T-helper 1 cell treated with Interleukin-12 subunit alpha and Interleukin-12 subunit beta and Interleukin-4 antibody, amounts not matched to agents 30 μg/mL and 1 μg/mL, for 36 hours (primary cell): ENCODE measurements around the gene SCARF2.

Experiments
- H3K27ac Mint-ChIP-seq: one replicate; pipeline ENCODE4 v1.8.0; 2021; ENCODE audit warnings: mild to moderate bottlenecking, mixed read lengths
- H3K27me3 Mint-ChIP-seq: one replicate; pipeline ENCODE4 v1.8.0; 2021; ENCODE audit warnings: low read depth, mixed read lengths
- H3K36me3 Mint-ChIP-seq: one replicate; pipeline ENCODE4 v1.8.0; 2021; ENCODE audit warnings: low read depth, mixed read lengths
- H3K4me1 Mint-ChIP-seq: one replicate; pipeline ENCODE4 v1.8.0; 2021; ENCODE audit warnings: low read depth, mixed read lengths
- H3K4me3 Mint-ChIP-seq: one replicate; pipeline ENCODE4 v1.8.0; 2021; ENCODE audit warnings: mild to moderate bottlenecking, moderate library complexity, mixed read lengths
- H3K9me3 Mint-ChIP-seq: one replicate; pipeline ENCODE4 v1.8.0; 2021; ENCODE audit warnings: mixed read lengths

SCARF2 gene

DNA sequence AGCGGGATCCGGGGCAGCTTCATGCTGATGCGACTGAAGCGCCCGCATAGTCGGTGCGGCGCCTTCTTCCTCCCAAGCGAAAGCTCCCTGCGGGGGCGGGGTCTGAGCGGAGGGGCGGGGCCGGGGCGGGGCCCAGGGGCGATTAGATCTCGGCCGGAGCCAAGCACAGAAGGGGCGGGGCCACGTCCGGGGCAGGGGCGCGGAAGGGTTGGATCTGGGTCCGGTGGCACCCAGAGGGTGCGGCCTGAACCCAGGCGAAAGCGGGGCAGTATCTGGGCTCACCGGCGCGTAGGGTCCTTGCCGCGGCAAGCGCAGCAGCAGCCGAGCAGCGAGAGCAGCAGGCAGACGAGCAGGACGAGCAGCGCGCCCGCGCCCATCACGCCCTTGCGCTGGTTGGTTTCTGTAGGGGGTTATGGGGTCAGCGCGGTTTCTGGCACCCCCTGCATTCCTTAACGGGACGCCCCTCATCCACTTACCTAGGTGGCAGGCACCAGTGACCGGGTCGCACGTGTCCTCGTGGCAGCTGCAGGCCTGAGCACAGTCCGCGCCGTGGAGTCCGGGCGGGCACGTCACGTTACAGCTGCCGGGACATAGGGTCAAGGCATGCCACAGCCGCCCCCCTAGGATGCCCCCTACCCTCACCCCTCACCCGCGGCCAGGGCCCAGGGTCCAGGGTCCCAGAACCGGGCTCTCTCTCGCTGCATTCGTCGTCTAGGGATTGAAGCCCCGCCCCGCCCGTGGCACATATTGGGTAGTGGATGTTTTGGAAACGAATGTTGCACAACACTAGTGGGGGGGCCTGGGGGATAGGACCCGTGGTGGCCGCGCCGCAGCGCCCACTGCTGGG is 8.1 kb downstream of the SCARF2 start:
- peak overlapping the region; percentile 81 for H3K4me3 Mint-ChIP-seq
- no peak overlapping the region for H3K27ac Mint-ChIP-seq
- H3K9me3 Mint-ChIP-seq = no peaks in the 10 kb centered on the region
- H3K4me1 Mint-ChIP-seq = peaks cover 7% of the 10 kb centered on the region
- peaks cover 72% of the 10 kb centered on the region for H3K27me3 Mint-ChIP-seq
- peaks cover 3% of the 10 kb centered on the region for H3K36me3 Mint-ChIP-seq

DNA sequence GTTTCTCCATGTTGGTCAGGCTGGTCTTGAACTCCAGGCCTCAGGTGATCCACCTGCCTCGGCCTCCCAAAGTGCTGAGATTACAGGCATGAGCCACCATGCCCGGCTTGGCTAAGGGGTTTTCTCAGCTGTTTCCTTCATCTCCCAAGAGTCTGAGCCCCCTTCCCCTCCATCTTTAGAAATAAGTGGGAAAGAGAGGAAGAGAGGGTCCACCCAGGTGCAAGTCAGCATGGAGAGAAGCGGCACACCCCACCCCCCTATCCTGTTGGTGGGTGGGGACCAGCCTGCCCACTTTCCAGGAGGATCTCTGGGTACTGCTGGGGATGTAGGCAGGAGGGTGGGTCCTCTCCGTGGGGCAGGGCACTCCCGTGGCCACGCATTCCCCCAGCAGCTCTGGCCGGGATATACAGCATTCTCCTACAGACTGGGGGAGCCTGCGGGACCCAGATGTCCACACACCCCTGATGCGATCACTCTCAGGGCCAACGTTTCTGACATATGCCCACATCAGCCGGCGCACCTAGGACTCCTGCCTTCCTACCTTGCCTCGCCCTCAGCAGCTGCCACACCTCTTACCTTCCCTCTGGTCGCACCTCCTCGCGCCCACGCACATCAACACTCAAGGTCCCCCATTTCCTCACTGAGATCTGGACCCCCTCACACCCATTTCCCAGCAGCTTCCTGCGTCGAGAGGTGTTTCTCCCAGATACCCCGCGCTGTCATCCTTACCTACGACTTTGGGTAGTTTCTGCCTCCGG is 8.9 kb downstream of the SCARF2 start:
- Mint-ChIP-seq H3K9me3 (no peaks in the 10 kb centered on the region), H3K36me3 (peaks cover 3% of the 10 kb centered on the region), H3K27ac (no peak overlapping the region), H3K4me1 (peaks cover 7% of the 10 kb centered on the region), H3K27me3 (peaks cover 69% of the 10 kb centered on the region), H3K4me3 (peak overlapping the region; percentile 81)

DNA sequence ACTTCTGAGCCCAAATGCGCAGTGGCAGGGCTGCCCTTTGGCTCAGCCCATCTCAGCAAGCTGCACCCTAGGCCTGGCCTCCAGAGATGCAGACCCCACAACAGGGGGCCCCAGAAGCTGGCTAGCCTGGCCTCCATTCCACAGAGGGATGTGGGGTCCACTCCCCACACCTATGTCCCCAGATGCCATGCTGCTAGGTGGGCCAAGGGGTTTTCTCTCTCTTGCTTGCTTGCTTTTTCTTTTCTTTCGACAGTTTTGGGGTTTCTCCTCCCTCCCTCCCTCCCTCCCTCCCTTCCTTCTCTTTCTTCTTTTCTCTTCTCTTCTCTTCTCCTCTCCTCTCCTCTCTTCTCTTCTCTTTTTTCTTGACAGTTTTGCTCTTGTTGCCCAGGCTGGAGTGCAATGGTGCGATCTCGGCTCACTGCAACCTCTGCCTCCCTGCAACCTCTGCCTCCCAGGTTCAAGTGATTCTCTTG is 9.6 kb downstream of the SCARF2 start:
- H3K4me3 Mint-ChIP-seq = no peak overlapping the region
- H3K27ac Mint-ChIP-seq = no peak overlapping the region
- H3K9me3 Mint-ChIP-seq = no peaks in the 10 kb centered on the region
- H3K4me1 Mint-ChIP-seq = peaks cover 9% of the 10 kb centered on the region
- H3K27me3 Mint-ChIP-seq = peaks cover 68% of the 10 kb centered on the region
- H3K36me3 Mint-ChIP-seq = peaks cover 5% of the 10 kb centered on the region

DNA sequence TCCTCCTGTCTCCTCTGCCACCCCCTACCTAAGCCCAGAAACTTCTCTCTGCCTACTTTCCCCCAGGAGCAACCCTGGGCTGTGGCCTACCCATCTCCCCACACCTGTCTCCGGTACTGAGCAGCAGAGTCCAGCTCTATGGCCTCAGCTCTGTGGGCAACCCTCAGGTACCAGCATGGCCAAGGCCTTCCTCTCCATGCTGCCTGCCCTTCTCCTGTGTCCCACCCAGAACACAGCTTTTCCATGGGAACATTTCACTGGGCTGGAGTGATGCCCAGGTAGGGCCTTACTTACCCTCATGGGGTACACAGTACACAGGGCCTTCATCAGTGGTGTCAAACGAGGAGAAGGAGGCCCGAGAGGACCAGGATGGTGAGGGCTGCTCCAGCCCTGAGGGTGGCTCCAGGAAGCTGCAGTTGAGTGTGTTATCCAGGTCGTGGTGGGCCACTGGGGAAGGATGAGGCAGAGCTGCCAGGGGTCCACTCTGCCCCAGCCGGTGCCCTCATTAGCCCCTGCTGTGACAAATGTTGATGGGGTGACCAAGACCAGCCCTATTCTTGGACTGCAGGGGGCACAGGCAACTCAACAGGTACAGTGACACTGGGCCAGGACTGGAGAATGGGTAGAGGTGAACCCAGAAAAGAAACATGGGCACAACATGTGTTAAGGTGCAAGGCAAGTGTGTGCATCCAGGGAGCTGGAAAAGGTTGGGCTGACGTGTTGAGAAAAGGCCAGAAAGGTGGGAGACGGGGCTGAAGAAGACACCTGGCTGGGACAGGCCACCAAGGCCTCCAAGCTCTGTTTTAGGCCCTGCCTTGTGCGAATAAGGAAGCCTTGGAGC is 10.3 kb downstream of the SCARF2 start:
- Mint-ChIP-seq H3K36me3 (peaks cover 5% of the 10 kb centered on the region), H3K9me3 (no peaks in the 10 kb centered on the region), H3K27ac (no peak overlapping the region), H3K27me3 (peaks cover 62% of the 10 kb centered on the region), H3K4me1 (peaks cover 9% of the 10 kb centered on the region), H3K4me3 (no peak overlapping the region)

DNA sequence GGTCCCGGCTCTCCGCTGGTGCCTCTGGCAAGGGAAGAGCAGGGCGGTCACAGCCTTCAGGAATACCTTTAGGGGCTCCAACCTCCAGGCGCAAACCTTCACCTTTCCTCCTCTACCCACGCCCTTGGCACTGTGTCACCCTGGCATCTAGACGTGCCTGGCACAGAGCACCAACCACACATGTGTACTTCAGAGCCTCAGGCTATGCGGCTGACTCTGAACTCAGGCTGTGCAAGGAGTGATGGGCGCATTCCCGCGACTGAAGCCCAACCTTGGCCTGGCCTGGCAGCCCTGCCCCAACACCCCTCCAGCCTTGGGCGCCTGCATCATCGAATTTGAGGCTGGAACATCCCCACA is 11.4 kb downstream of the SCARF2 start:
- H3K27ac Mint-ChIP-seq = no peak overlapping the region
- peaks cover 6% of the 10 kb centered on the region for H3K4me1 Mint-ChIP-seq
- H3K4me3 Mint-ChIP-seq = no peak overlapping the region
- peaks cover 5% of the 10 kb centered on the region for H3K36me3 Mint-ChIP-seq
- H3K9me3 Mint-ChIP-seq = no peaks in the 10 kb centered on the region
- peaks cover 52% of the 10 kb centered on the region for H3K27me3 Mint-ChIP-seq

DNA sequence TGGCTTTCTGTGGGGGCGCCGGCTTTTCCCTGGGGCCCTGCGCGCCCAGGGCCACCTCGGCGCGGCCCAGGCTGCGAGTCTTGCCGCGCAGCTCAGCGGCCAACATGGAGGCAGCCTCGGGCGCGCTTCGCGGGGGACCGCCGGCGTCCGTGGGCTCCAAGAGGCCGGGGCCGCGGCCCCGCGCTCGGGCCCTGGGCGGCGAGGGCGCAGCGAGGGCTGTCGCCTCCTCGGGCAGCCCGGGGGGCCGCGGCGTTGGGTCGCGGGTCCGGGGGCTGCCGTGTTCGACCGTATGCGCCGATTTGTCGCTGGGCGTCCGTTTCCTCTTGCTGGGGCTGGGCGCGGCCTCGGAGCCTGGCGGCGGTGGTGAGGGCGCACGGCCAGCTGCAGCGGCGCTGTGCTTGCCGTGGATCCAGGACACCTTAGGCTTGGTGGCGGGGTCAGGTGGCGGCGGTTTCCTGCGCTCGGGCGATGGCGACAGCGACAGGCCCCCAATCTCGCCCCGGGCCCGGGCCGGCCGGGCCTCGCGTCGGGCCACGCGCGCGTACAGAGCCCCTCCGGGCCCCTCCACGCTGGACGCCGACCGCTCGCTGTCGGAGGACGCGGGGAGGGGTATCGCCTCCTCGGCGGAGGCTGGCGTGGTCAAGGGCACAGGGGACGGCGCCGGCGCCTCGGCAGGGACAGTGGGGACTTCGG is 11.9 kb downstream of the SCARF2 start:
- Mint-ChIP-seq H3K4me3 (no peak overlapping the region), H3K4me1 (peaks cover 6% of the 10 kb centered on the region), H3K9me3 (no peaks in the 10 kb centered on the region), H3K27me3 (peaks cover 49% of the 10 kb centered on the region), H3K36me3 (peaks cover 5% of the 10 kb centered on the region), H3K27ac (no peak overlapping the region)

DNA sequence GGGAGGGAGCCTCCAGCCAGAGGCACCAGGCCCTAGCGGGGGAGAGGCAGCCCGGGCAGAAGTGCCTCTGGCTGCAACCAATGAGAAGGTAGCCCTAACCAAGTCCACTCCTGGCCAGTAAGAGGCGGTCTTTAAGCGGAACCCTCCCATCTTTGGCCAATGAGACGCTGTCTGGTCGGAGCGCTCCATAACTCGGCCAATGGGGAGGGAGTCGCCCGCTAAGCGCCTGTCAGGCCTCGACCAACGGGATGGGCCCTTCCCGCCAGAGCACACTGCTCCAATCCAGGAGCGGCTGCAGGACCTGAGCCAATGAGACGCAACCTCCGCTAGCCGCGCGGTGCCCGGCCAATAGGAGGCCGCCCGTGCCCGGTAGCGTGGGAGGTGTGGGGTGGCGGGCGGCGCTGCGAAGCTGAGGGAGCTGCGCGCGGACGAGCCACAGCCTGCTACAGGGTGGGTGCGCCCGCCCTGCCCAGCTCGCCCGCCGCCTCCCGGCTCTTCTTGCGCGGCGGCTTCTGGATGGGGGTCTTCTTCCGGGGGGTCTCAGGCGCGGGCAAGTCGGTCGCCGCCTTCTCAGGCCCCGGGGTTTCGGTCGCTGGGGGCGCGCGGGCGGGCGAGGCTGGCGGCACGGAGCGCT is 12.6 kb downstream of the SCARF2 start:
- peaks cover 5% of the 10 kb centered on the region for H3K4me1 Mint-ChIP-seq
- H3K9me3 Mint-ChIP-seq = no peaks in the 10 kb centered on the region
- peaks cover 42% of the 10 kb centered on the region for H3K27me3 Mint-ChIP-seq
- peaks cover 5% of the 10 kb centered on the region for H3K36me3 Mint-ChIP-seq
- H3K27ac Mint-ChIP-seq = no peak overlapping the region
- H3K4me3 Mint-ChIP-seq = no peak overlapping the region

DNA sequence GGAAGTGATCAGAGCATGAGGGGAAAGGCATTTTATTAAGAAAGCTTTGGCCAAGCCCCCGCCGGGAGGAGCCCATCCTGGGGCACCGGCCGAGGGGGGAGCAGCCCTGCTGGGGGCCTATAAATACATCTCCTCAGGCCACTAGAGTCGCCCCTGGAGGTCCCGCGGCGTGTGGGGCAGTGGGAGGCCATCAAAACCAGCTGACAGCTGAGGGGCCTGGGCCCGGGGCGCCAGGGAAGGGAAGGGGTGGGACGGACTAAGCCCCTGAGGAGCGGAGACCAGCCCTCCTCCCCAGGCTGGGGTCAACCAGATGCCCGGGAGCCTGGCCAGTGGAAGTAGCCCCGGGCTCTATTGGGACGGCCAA is 13.1 kb downstream of the SCARF2 start:
- Mint-ChIP-seq H3K4me3 (no peak overlapping the region), H3K9me3 (no peaks in the 10 kb centered on the region), H3K27ac (no peak overlapping the region), H3K4me1 (peaks cover 5% of the 10 kb centered on the region), H3K36me3 (peaks cover 5% of the 10 kb centered on the region), H3K27me3 (peaks cover 41% of the 10 kb centered on the region)

DNA sequence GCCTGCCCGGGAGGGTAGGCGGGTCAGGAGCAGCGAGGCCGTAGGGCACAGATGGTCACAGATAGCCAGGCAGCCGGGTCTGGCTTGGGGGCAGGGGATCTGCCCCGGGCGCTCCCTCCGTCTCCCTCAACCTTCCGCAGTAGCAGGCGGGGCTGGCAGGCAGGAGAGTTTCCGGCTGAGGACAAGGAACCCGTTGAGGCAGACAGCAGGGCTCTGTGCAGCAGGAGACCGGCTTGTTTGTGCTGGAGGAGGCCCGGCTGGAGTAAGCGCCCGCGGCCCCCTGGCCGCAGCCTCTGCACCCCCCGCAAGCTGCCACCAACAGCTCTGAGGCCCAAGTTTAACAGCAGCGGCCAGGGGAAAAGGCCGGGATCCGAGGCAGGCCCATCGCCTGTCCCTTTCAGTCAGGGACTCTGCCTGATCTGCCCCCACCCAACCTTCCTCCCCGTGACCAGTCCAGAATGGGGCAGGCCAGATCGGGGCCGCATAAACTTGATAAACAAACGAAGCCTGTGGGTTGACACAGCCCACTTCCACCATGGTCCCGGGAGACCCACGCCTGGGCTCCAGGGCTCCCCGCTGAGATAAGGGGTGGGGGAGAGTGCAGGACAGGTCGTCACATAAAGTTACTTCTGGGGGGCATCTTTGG is 13.6 kb downstream of the SCARF2 start:
- Mint-ChIP-seq H3K27ac (no peak overlapping the region), H3K36me3 (peaks cover 4% of the 10 kb centered on the region), H3K4me1 (peaks cover 4% of the 10 kb centered on the region), H3K4me3 (no peak overlapping the region), H3K27me3 (peaks cover 43% of the 10 kb centered on the region), H3K9me3 (no peaks in the 10 kb centered on the region)

DNA sequence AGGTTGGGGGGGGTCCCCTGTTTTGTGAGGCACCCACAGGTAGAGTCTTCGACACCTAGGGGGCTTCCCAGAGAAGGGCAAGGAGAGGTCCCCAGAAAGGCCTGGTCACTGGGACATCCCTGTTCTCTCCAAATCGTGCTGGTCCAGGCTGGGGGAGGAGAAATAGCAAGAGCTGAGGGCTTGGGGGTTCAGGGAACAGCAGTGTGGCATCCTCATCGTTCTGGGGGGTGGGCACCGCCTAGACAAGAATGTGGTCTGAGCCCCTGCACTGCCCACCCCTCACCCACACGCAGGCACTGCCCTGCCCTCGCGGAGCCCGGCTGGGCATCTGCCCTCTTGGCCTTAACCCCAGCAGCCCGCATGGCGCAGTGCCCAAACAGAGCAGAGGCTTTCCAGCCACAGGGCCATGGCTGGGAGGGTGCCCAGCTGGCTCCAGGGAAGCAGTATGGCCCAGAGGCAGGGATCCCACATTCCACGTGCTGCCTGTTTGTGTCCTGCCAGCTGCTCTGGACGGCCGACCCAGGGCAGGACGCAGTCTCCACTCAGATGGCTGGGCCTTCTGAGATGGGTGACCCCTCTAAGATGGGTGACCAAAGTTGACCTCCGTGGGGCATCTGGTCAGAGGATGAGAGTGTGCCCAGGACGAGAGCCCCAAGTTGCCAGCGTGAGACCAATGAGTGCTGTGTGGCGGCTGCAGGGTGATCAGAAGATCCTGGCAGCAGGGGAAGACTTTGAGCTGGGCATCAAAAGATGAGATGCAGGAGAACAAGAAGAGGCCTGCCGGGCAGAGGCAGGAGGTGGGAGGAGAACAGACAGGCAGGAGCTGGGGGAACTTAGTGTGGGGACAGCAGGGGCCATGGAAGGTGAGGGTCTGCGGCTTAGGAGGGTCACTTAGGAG is 14.4 kb downstream of the SCARF2 start:
- Mint-ChIP-seq H3K4me3 (peak overlapping the region; percentile 35), H3K9me3 (no peaks in the 10 kb centered on the region), H3K36me3 (peaks cover 2% of the 10 kb centered on the region), H3K4me1 (peaks cover 2% of the 10 kb centered on the region), H3K27me3 (peaks cover 37% of the 10 kb centered on the region), H3K27ac (no peak overlapping the region)

DNA sequence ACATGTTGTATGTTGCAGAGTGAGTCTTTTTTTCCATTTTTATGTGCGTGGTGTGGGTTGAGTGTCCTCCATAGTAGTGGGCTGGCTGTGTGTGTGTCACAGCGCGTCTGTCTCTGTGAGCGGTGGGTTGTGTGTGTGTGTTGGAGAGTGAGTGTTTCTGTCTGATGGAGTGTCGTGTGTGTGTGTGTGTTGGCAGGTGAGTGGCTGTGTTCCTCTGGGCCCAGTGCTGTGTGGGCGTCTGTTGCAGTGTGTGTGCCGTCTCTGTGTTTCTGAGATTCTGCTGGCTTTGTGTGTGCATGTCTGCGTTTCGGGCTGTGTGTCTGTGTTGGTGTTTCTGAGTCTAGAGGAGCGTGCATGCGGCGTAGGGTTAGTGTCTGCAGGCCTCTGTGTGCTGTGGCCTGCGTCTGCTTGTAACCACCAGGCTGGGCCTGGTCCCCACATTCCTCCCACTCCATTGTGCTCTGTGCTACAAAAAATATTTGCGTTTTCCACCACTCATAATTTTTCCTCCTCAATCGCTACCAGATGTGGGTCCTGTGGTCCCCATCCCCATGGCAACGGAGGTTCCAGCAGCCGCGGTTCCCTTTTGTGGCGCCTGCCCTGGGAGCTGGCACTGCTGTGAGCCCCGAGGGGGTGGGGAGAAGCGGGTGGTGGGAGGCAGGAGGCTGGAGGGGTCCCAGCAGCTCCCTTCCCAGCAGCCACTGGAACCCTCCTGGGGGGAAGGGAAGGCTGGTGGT is 15.2 kb downstream of the SCARF2 start:
- Mint-ChIP-seq H3K4me1 (peaks cover 2% of the 10 kb centered on the region), H3K4me3 (no peak overlapping the region), H3K27me3 (peaks cover 32% of the 10 kb centered on the region), H3K9me3 (no peaks in the 10 kb centered on the region), H3K27ac (no peak overlapping the region), H3K36me3 (peaks cover 2% of the 10 kb centered on the region)

DNA sequence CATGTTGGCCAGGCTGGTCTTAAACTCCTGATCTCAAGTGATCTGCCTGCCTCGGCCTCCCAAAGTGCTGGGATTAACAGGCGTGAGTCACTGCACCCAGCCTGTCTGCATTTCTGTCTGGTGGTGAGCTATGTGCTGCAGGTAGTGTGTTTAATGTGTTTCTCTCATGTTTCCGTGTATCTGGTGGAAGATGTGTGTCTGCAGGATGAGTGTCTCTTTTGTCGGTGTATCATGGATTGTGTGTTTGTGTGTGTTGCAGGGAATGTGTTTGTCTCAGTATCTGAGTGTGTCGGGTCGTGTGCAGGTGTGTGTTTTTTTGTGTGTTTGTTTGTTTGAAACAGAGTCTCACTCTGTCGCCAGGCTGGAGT is 16.1 kb downstream of the SCARF2 start:
- peaks cover 2% of the 10 kb centered on the region for H3K36me3 Mint-ChIP-seq
- no peaks in the 10 kb centered on the region for H3K9me3 Mint-ChIP-seq
- H3K27me3 Mint-ChIP-seq = peaks cover 22% of the 10 kb centered on the region

More for the DNA sequence above, 16.1 kb downstream of the SCARF2 start:
- peaks cover 2% of the 10 kb centered on the region for H3K4me1 Mint-ChIP-seq
- no peak overlapping the region for H3K4me3 Mint-ChIP-seq
- no peak overlapping the region for H3K27ac Mint-ChIP-seq
